Thyroid gland (tissue), 4 donors: ENCODE measurements around the gene NREP. TPM values are rescaled to one million over a fixed set of nuclear protein-coding genes. Genes with fewer than 3 reads are reported as not detected.
"Not testable (repeated sequence)": the region's sequence is repeated elsewhere in the genome, so short reads cannot be mapped to it uniquely, and the experiment has no call there.

Experiments used
- DNase-seq, 2 donors: peaks; one replicate each; pipeline ENCODE4 v3.0.0-alpha.2; 2019
- H3K27ac ChIP-seq, 3 donors: fragments of 200-600 bp; sonication (generic); 1 replicate in 2 of 3; 2 replicates in 1 of 3; pipeline ENCODE4 v1.5.1; 2016 to 2019; ENCODE audit warnings: mild to moderate bottlenecking in 1 of 3, moderate library complexity in 1 of 3
- H3K27me3 ChIP-seq: fragments of 200-600 bp; sonication (generic); one replicate; pipeline ENCODE4 v1.5.1; 2019
- H3K36me3 ChIP-seq, 2 donors: fragments of 200-600 bp; sonication (generic); one replicate each; pipeline ENCODE4 v1.5.1; 2016 to 2019
- H3K4me1 ChIP-seq, 2 donors: fragments of 200-600 bp; sonication (generic); one replicate each; pipeline ENCODE4 v1.5.1; 2017 to 2019
- H3K4me3 ChIP-seq, 3 donors: fragments of 200-600 bp; sonication (generic); replicated peaks in 1 of 3; 1 replicate in 2 of 3; 2 replicates in 1 of 3; pipeline ENCODE4 v1.5.1; 2016; ENCODE audit warnings: mild to moderate bottlenecking in 1 of 3
- H3K9me3 ChIP-seq: fragments of 200-600 bp; sonication (generic); one replicate; pipeline ENCODE4 v1.5.1; 2017
- CTCF ChIP-seq, 6 experiments: fragments of 200-600 bp in 3 of 6; fragments of 450-650 bp in 3 of 6; sonication (generic) in 3 of 6; IDR thresholded peaks; one replicate each; pipeline ENCODE4 v1.5.1; 2016 to 2019; ENCODE audit warnings: antibody characterized with exemption in 6 of 6, mild to moderate bottlenecking in 2 of 6, inconsistent platforms in 1 of 6, moderate library complexity in 1 of 6
- POLR2A ChIP-seq, 2 donors: fragments of 450-650 bp; IDR thresholded peaks; one replicate each; pipeline ENCODE4 v1.6.1; 2017; ENCODE audit warnings: antibody characterized with exemption in 2 of 2, mild to moderate bottlenecking in 2 of 2, moderate library complexity in 1 of 2
- WGBS, 2 donors: methylation state at CpG; one replicate each; pipeline ENCODE4 v1.1.5; 2017; 5-methylcytosine and 5-hydroxymethylcytosine counted together
- intact Hi-C: fragments of 100-400 bp; cut with DNase I; formaldehyde crosslinking; loops from one replicate; pipeline ENCODE4 v1.15.1; 2023
- total RNA-seq, 4 donors: library from RNA; depleted of rRNA; stranded (reverse); fragments of >200 nt; gene quantifications; one replicate each; pipeline ENCODE4 v1.2.3, GENCODE V29; 2016

The NREP gene
- total RNA-seq, 4 donors from 2014 or later, result 4.4 to 20.6 (median 11.1) TPM

GRCh38 chr5:111728941-111729340, 28.1 kb downstream of the NREP start:
- TF ChIP-seq POLR2A (IDR thresholded peaks at IDR 0.05), result no peak
- no peak for TF ChIP-seq CTCF (IDR thresholded peaks at IDR 0.05)
- intact Hi-C loops, result no loop called here
- Histone ChIP-seq H3K4me1 (peaks cover 0 to under 1% of the 10 kb centered on the region in 2 donors), H3K27me3 (no peaks in the 10 kb centered on the region), H3K4me3 (no peak overlapping the region), H3K9me3 (no peaks in the 10 kb centered on the region), H3K27ac (no peak overlapping the region), H3K36me3 (no peaks in the 10 kb centered on the region)
- no peak for DNase-seq
- WGBS, 2 donors, result 94 to 98% methylated on average over 3 of the region's 3 CpGs

GRCh38 chr5:111726986-111727385, 30.0 kb downstream of the NREP start:
- intact Hi-C loops, result no loop called here

GRCh38 chr5:111722140-111722539, 34.9 kb downstream of the NREP start:
- no peaks in the 10 kb centered on the region for H3K4me1 ChIP-seq
- H3K9me3 ChIP-seq, result no peaks in the 10 kb centered on the region
- H3K36me3 ChIP-seq, result no peaks in the 10 kb centered on the region
- WGBS, 2 donors, result 67 to 92% methylated on average over 2 of the region's 2 CpGs
- no peak overlapping the region for H3K27ac ChIP-seq
- H3K4me3 ChIP-seq, result no peak overlapping the region
- H3K27me3 ChIP-seq, result no peaks in the 10 kb centered on the region
- intact Hi-C loops, result no loop called here
- no peak for DNase-seq
- TF ChIP-seq POLR2A (IDR thresholded peaks at IDR 0.05) (no peak), CTCF (IDR thresholded peaks at IDR 0.05) (no peak)

More at GRCh38 chr5:111726986-111727385, 30.0 kb downstream of the NREP start:
- TF ChIP-seq POLR2A (IDR thresholded peaks at IDR 0.05) (no peak), CTCF (IDR thresholded peaks at IDR 0.05) (no peak)
- H3K27me3 ChIP-seq, result no peaks in the 10 kb centered on the region
- H3K27ac ChIP-seq, result no peak overlapping the region
- DNase-seq, result no peak
- no peaks in the 10 kb centered on the region for H3K4me1 ChIP-seq
- no peak overlapping the region for H3K4me3 ChIP-seq
- H3K36me3 ChIP-seq, result no peaks in the 10 kb centered on the region
- H3K9me3 ChIP-seq, result no peaks in the 10 kb centered on the region
- 89 to 94% methylated on average over 2 of the region's 2 CpGs for WGBS, 2 donors

GRCh38 chr5:111720333-111720890, 36.6 kb downstream of the NREP start:
- Histone ChIP-seq H3K4me1 (no peaks in the 10 kb centered on the region), H3K27me3 (no peaks in the 10 kb centered on the region), H3K36me3 (no peaks in the 10 kb centered on the region), H3K4me3 (no peak overlapping the region), H3K27ac (no peak overlapping the region), H3K9me3 (no peaks in the 10 kb centered on the region)
- no peak for DNase-seq
- intact Hi-C loops, result no loop called here
- 88 to 92% methylated on average over 2 of the region's 2 CpGs for WGBS, 2 donors
- TF ChIP-seq POLR2A (IDR thresholded peaks at IDR 0.05) (no peak), CTCF (IDR thresholded peaks at IDR 0.05) (no peak)

GRCh38 chr5:111719773-111720172, 37.2 kb downstream of the NREP start:
- no peaks in the 10 kb centered on the region for H3K36me3 ChIP-seq
- no peak for TF ChIP-seq CTCF (IDR thresholded peaks at IDR 0.05)
- no peak for TF ChIP-seq POLR2A (IDR thresholded peaks at IDR 0.05)
- intact Hi-C loops, result no loop called here
- no peaks in the 10 kb centered on the region for H3K9me3 ChIP-seq
- no peak overlapping the region for H3K4me3 ChIP-seq
- H3K27ac ChIP-seq, result no peak overlapping the region
- no peaks in the 10 kb centered on the region for H3K4me1 ChIP-seq
- DNase-seq, result no peak
- H3K27me3 ChIP-seq, result no peaks in the 10 kb centered on the region

- DNase-seq, H3K36me3 ChIP-seq, H3K27ac ChIP-seq, H3K9me3 ChIP-seq, H3K4me3 ChIP-seq, H3K4me1 ChIP-seq, H3K27me3 ChIP-seq, intact Hi-C loops: not testable (repeated sequence)
- WGBS, 2 donors, result 90 to 96% methylated on average over 3 of the region's 3 CpGs
These were observed 40.2 kb downstream of the NREP start for GRCh38 chr5:111716789-111717188.
